ENCODE results near the gene CEMIP2. TPM values are rescaled to one million over a fixed set of nuclear protein-coding genes. Genes with fewer than 3 reads are reported as not detected.

Gene CEMIP2
- total RNA-seq, 2 experiments from 2014 or later: 58.7 to 63.5 TPM

DNA sequence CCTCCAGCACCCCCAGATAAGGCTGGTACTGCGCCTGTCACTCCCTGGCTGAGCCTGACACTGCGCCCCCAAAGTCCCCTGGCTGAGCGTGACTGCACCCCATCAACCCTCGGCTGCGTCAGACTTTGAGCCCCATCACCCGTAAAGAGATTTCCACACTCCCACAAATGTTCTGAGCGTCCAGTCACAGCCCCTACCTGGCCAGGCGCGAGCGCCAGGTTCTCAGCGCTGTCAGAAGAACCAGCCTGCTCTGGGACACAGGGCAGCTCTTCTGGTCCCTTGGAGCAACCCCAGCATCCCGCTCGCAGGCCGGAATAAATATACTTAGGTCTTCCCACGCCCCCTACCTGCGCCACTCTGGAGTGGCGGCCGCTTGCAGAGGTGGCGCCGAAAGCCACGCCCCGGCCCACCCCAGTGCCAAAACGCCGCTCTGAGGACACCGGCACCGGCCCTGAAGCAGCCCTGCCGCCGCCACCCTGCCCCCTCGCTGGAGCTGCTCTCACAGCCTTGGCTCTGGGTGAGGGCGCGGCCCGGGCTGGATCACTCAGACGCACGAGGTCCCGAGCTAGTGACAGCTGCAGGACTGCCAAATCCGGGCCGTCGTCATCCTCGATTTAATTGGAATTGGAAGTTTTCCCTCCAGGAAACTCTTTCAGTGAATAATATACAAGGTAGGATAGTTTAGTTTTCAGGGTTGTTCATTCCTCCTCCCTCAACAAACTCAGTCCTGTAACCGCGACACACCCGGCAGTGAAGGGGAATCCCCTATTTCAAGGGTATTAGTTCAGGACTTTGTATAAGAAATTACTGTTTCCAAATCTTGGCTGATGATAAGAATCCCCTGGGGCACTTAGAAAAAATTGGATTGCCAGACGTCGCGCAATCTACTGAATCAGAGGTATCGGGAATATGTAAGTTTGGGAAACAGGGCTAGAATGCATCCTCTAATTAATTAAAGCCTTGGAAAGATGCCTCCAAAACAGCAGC is 1.2 kb upstream of the CEMIP2 start:
- TF ChIP-seq, protein P1, sequence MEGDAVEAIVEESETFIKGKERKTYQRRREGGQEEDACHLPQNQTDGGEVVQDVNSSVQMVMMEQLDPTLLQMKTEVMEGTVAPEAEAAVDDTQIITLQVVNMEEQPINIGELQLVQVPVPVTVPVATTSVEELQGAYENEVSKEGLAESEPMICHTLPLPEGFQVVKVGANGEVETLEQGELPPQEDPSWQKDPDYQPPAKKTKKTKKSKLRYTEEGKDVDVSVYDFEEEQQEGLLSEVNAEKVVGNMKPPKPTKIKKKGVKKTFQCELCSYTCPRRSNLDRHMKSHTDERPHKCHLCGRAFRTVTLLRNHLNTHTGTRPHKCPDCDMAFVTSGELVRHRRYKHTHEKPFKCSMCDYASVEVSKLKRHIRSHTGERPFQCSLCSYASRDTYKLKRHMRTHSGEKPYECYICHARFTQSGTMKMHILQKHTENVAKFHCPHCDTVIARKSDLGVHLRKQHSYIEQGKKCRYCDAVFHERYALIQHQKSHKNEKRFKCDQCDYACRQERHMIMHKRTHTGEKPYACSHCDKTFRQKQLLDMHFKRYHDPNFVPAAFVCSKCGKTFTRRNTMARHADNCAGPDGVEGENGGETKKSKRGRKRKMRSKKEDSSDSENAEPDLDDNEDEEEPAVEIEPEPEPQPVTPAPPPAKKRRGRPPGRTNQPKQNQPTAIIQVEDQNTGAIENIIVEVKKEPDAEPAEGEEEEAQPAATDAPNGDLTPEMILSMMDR (IDR thresholded peaks at IDR 0.05): peak; percentile 53
- H3K4me3 Mint-ChIP-seq: peak overlapping the region; percentile 81
- H3K4me1 Mint-ChIP-seq (ENCODE audit: low read depth): peaks cover 29% of the 10 kb centered on the region
- peak; percentile 35 for ATAC-seq
- peak overlapping the region; percentile 81 for H3K27ac Mint-ChIP-seq
- peaks cover 21% of the 10 kb centered on the region for H3K36me3 Mint-ChIP-seq (ENCODE audit: low read depth)
- no peaks in the 10 kb centered on the region for H3K9me3 Mint-ChIP-seq
- CTCF ChIA-PET: interaction anchor here (0.7 to 4.0 kb wide), 16 partner anchors 9 to 484 kb away, joined by 3 to 19 read pairs (median 4); no protein-coding TSS in a partner anchor
- intact Hi-C loops (cut with micrococcal nuclease): loop anchor here (1.0 to 10.0 kb wide), 3 partner anchors 37 to 1355 kb away; partner anchors contain the start of gene KLF9
- H3K27me3 Mint-ChIP-seq: no peaks in the 10 kb centered on the region
- peak; percentile 81 for DNase-seq
- POLR2A ChIA-PET: interaction anchor here (1.5 to 6.2 kb wide), 3 partner anchors 10 to 30 kb away, joined by 3 to 69 read pairs (median 15); no protein-coding TSS in a partner anchor

DNA sequence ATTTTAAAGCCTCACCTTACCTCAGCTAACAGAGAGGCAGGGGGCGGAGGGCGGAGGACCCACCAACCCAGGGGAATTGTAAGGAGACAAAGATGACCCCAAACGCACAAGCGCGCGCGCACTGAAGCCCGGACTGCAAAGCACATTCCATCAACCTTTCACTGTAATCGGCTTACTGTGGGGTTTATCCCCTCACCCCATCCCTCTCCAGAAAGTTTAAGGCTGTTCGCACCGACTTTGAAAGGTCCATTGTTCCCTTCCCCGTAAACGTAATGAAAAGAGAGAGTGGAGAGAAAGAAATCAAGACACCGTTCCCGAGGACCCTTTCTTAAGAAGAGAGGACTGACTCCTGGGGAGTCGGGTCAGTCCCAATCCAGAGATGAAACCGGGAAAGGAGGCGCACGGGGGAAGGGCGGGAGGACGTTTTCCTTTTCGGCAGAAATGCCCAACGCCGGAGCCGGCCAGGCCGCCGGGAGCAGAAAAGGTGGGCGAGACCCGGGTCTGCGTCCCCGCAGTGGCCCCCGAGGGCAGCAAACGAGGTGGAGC is 464 bp downstream of the CEMIP2 start:
- H3K4me3 Mint-ChIP-seq: peak overlapping the region; percentile 98
- peak overlapping the region; percentile 96 for H3K27ac Mint-ChIP-seq
- H3K36me3 Mint-ChIP-seq (ENCODE audit: low read depth): peaks cover 27% of the 10 kb centered on the region
- ChIA-PET POLR2A (interaction anchor here (1.0 to 6.2 kb wide), 13 partner anchors 9 to 162 kb away, joined by 3 to 69 read pairs (median 4); partner anchors contain the start of gene ABHD17B), CTCF (interaction anchor here (1.3 to 4.0 kb wide), 6 partner anchors 13 to 257 kb away, joined by 4 to 19 read pairs (median 6); no protein-coding TSS in a partner anchor)
- no peaks in the 10 kb centered on the region for H3K9me3 Mint-ChIP-seq
- DNase-seq (peak; percentile 44), ATAC-seq (no peak)
- TF ChIP-seq, protein P1 (IDR thresholded peaks at IDR 0.05): no peak
- intact Hi-C loops (cut with micrococcal nuclease): loop anchor here (5.0 to 10.0 kb wide), 2 partner anchors 36 to 1353 kb away; partner anchors contain the start of gene KLF9
- H3K27me3 Mint-ChIP-seq: no peaks in the 10 kb centered on the region
- H3K4me1 Mint-ChIP-seq (ENCODE audit: low read depth): peaks cover 41% of the 10 kb centered on the region

DNA sequence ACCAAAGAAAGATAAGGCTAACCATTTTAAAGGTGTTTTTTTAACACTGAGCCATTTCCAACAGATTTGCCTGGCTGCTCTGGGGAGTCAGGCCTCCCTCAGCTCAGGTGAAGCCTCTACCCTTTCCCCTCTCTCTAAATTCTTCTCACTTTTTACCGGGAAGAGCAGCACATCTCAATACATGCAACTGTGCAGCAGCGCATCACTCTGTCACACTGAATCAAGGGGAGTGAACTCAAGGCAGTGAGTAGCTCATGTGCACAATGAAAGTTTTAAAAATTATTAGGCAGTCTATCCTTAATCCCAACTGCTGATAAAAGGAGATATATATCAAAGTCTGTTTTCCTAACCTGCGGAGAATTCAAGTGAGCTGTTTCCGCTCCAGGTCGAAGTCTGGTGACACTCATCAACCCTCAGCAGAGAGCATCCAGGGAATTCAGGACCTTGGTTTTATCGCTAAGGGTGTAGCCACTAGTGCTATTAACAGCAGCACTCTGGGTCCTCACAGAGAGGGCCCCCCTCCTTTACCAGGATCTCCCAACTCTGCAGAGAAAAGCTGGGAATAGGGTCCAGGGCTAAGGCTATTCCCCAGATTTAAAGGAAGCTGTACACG is 1.0 kb downstream of the CEMIP2 start:
- POLR2A ChIA-PET: interaction anchor here (0.7 to 6.2 kb wide), 15 partner anchors 10 to 1346 kb away, joined by 3 to 69 read pairs (median 4); partner anchors contain the start of gene ABHD17B
- H3K9me3 Mint-ChIP-seq: no peaks in the 10 kb centered on the region

DNA sequence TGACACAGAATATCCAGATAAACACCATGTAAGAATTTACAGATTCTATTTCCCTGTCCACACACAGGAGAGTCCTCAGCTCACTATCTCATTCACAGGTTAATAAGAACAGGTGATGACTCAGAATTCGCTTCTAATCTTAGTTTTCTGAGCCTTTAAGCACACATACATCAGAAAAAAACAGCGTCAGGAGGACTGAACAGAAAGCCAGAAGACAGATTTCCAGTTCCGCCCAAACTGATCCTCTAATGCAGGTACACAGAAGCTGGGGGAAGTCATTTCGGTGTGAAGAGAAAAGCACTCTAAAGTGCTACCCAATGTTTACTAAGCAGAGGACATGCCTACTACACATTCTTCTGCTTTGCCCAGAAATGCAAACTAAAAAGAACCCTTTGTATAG is 1.6 kb downstream of the CEMIP2 start:
- ChIA-PET POLR2A (interaction anchor here (0.7 to 6.2 kb wide), 13 partner anchors 10 to 1346 kb away, joined by 3 to 69 read pairs (median 4); partner anchors contain the start of gene ABHD17B), CTCF (interaction anchor here (0.7 to 4.0 kb wide), 11 partner anchors 11 to 162 kb away, joined by 3 to 19 read pairs (median 4); no protein-coding TSS in a partner anchor)
- TF ChIP-seq, protein P1 (IDR thresholded peaks at IDR 0.05): no peak
- intact Hi-C loops (cut with micrococcal nuclease): loop anchor here (5.0 to 10.0 kb wide), 2 partner anchors 34 to 1352 kb away; partner anchors contain the start of gene KLF9
- H3K27ac Mint-ChIP-seq: peak overlapping the region; percentile 96
- peaks cover 51% of the 10 kb centered on the region for H3K4me1 Mint-ChIP-seq (ENCODE audit: low read depth)
- H3K4me3 Mint-ChIP-seq: peak overlapping the region; percentile 98
- no peaks in the 10 kb centered on the region for H3K9me3 Mint-ChIP-seq
- peaks cover 37% of the 10 kb centered on the region for H3K36me3 Mint-ChIP-seq (ENCODE audit: low read depth)
- ATAC-seq (peak; percentile 27), DNase-seq (peak; percentile 50)
- no peaks in the 10 kb centered on the region for H3K27me3 Mint-ChIP-seq

More for the DNA sequence above, 1.0 kb downstream of the CEMIP2 start:
- peaks cover 45% of the 10 kb centered on the region for H3K4me1 Mint-ChIP-seq (ENCODE audit: low read depth)
- CTCF ChIA-PET: interaction anchor here (0.7 to 4.0 kb wide), 9 partner anchors 12 to 163 kb away, joined by 3 to 19 read pairs (median 5); no protein-coding TSS in a partner anchor
- intact Hi-C loops (cut with micrococcal nuclease): loop anchor here (5.0 to 10.0 kb wide), 2 partner anchors 35 to 1352 kb away; partner anchors contain the start of gene KLF9
- no peak for ATAC-seq
- DNase-seq: no peak
- H3K27ac Mint-ChIP-seq: peak overlapping the region; percentile 96
- peak overlapping the region; percentile 98 for H3K4me3 Mint-ChIP-seq
- TF ChIP-seq, protein P1 (IDR thresholded peaks at IDR 0.05): no peak
- H3K36me3 Mint-ChIP-seq (ENCODE audit: low read depth): peaks cover 32% of the 10 kb centered on the region
- no peaks in the 10 kb centered on the region for H3K27me3 Mint-ChIP-seq

All from activated CD8-positive, alpha-beta T cell treated with anti-CD3 and anti-CD28 coated beads for 36 hours (primary cell).